PC-9 (cell line): ENCODE results near the gene FCRL6. TPM values are rescaled to one million over a fixed set of nuclear protein-coding genes. Genes with fewer than 3 reads are reported as not detected.

Experiments
- BruUV-seq: library from RNA; stranded (reverse); fragments of 400-500 nt; replicated peaks from 2 replicates; lab custom pipeline; 2021; lab: Mats Ljungman, UMichigan
- CTCF ChIA-PET: fragments of 300-600 bp; sonication (Branson Sonifier 250); formaldehyde crosslinking; loops from one replicate; lab custom pipeline; 2022; ENCODE audit warnings: antibody characterized with exemption; lab: Charles Lee
- POLR2A ChIA-PET: fragments of 300-600 bp; sonication (Branson Sonifier 250); formaldehyde crosslinking; loops from one replicate; lab custom pipeline; 2022; ENCODE audit warnings: antibody characterized with exemption; ENCODE audit not compliant: unreplicated experiment; lab: Charles Lee
- DNase-seq, 2 experiments: peaks; one replicate each; pipeline versions ENCODE4 v3.0.0 to v3.0.0-alpha.2; 2015 to 2022; ENCODE audit warnings: mixed read lengths in 1 of 2
- H2AFZ ChIP-seq: fragments of 200-600 bp; sonication (generic); 2 replicates; pipeline ENCODE4 v1.8.1; 2017; ENCODE audit warnings: antibody characterized with exemption
- H3F3A ChIP-seq: fragments of 200-600 bp; sonication (generic); 2 replicates; pipeline ENCODE4 v1.8.1; 2017; ENCODE audit warnings: antibody characterized with exemption, mild to moderate bottlenecking, low read depth; ENCODE audit not compliant: insufficient read depth
- H3K27ac ChIP-seq: fragments of 200-600 bp; sonication (generic); 2 replicates; pipeline ENCODE4 v1.6.1; 2016; ENCODE audit warnings: mixed run types
- H3K27me3 ChIP-seq: fragments of 200-600 bp; sonication (generic); 2 replicates; pipeline ENCODE4 v1.6.1; 2016; ENCODE audit warnings: low read depth, mixed run types; ENCODE audit not compliant: insufficient read depth
- H3K36me3 ChIP-seq: fragments of 200-600 bp; sonication (generic); 2 replicates; pipeline ENCODE4 v1.6.1; 2016; ENCODE audit warnings: low read depth, mixed run types
- H3K4me1 ChIP-seq: fragments of 200-600 bp; sonication (generic); replicated peaks from 2 replicates; pipeline ENCODE4 v1.6.1; 2016; ENCODE audit warnings: mixed run types; ENCODE audit not compliant: insufficient read depth
- H3K4me2 ChIP-seq: fragments of 200-600 bp; sonication (generic); 2 replicates; pipeline ENCODE4 v1.6.1; 2017; ENCODE audit warnings: mixed run types
- H3K4me3 ChIP-seq: fragments of 200-600 bp; sonication (generic); 2 replicates; pipeline ENCODE4 v1.6.1; 2016; ENCODE audit warnings: mixed run types
- H3K79me2 ChIP-seq: fragments of 200-600 bp; sonication (generic); 2 replicates; pipeline ENCODE4 v1.6.1; 2017; ENCODE audit warnings: low read depth, mixed run types
- H3K9me2 ChIP-seq: fragments of 200-600 bp; sonication (generic); 2 replicates; pipeline ENCODE4 v1.8.1; 2017; ENCODE audit warnings: mild to moderate bottlenecking; ENCODE audit not compliant: insufficient read depth
- H3K9me3 ChIP-seq: fragments of 200-600 bp; sonication (generic); 2 replicates; pipeline ENCODE4 v1.8.1; 2016; ENCODE audit warnings: low read depth; ENCODE audit not compliant: insufficient read depth
- H4K20me1 ChIP-seq: fragments of 200-600 bp; sonication (generic); 2 replicates; pipeline ENCODE4 v1.8.1; 2017; ENCODE audit not compliant: insufficient read depth
- CTCF ChIP-seq: fragments of 200-600 bp; sonication (generic); conservative IDR thresholded peaks from 2 replicates; pipeline ENCODE4 v1.6.1; 2017; ENCODE audit warnings: mixed run types, antibody characterized with exemption, mild to moderate bottlenecking, moderate library complexity
- EZH2 ChIP-seq: fragments of 200-600 bp; sonication (generic); IDR thresholded peaks from 2 replicates; pipeline ENCODE4 v1.8.0; 2017; ENCODE audit warnings: antibody characterized with exemption, low read depth
- intact Hi-C: fragments of 100-400 bp; cut with micrococcal nuclease; formaldehyde crosslinking; loops from one replicate; pipeline ENCODE4 v1.10.0; 2022; ENCODE audit not compliant: unreplicated experiment
- total RNA-seq: library from RNA; stranded (reverse); gene quantifications from 2 replicates; pipeline ENCODE4 v1.2.3, GENCODE V29; 2021

Gene FCRL6
- total RNA-seq, 1 experiment from 2014 or later = not detected

- H3K36me3 ChIP-seq = no peaks in the 10 kb centered on the region
- H3K79me2 ChIP-seq = no peaks in the 10 kb centered on the region
- H3F3A ChIP-seq = peaks cover 1% of the 10 kb centered on the region; the same call in 1 of the 2 replicates
- no peak overlapping the region for H3K27ac ChIP-seq
- H3K27me3 ChIP-seq = no peaks in the 10 kb centered on the region
- no peak overlapping the region for H3K4me2 ChIP-seq
- H3K4me1 ChIP-seq = no peaks in the 10 kb centered on the region
- no peak for DNase-seq
- H3K4me3 ChIP-seq = no peak overlapping the region
- intact Hi-C loops = no loop called here
- TF ChIP-seq CTCF (no peak), EZH2 (no peak)
- H3K9me3 ChIP-seq = no peaks in the 10 kb centered on the region
- no peak overlapping the region for H2AFZ ChIP-seq
- POLR2A ChIA-PET = no interaction called here
- H4K20me1 ChIP-seq = no peaks in the 10 kb centered on the region
- BruUV-seq = no TSS peak
- no peaks in the 10 kb centered on the region for H3K9me2 ChIP-seq
- CTCF ChIA-PET = interaction anchor here (0.7 kb wide), 1 partner anchor 144 kb away, joined by 5 read pairs; no protein-coding TSS in a partner anchor
Measured at GRCh38 chr1:159862031-159862430, 59.9 kb downstream of the FCRL6 start.

GRCh38 chr1:159862557-159862956, 60.4 kb downstream of the FCRL6 start, which contains the start of gene VSIG8:
Gene VSIG8 (minus strand): TSS chr1:159862657. CDS start chr1:159862521, 136 bp downstream.
- Histone ChIP-seq H3K27me3 (no peaks in the 10 kb centered on the region), H3K9me3 (no peaks in the 10 kb centered on the region), H3K4me2 (no peak within 1 kb of the TSS), H4K20me1 (no peaks in the 10 kb centered on the region), H3K4me1 (no peaks in the 10 kb centered on the region), H3K4me3 (no peak within 1 kb of the TSS), H3K27ac (no peak within 1 kb of the TSS), H2AFZ (no peak within 1 kb of the TSS), H3K9me2 (no peaks in the 10 kb centered on the region), H3K36me3 (no peaks in the 10 kb centered on the region), H3K79me2 (no peaks in the 10 kb centered on the region), H3F3A (no peaks in the 10 kb centered on the region)
- intact Hi-C loops = no loop called here
- ChIA-PET CTCF (no interaction called here), POLR2A (no interaction called here)
- no TSS peak for BruUV-seq
- TF ChIP-seq EZH2 (no peak), CTCF (no peak)
- DNase-seq = no peak

GRCh38 chr1:159864262-159864661, 62.1 kb downstream of the FCRL6 start:
- no peaks in the 10 kb centered on the region for H3K27me3 ChIP-seq
- no peak overlapping the region for H2AFZ ChIP-seq
- H3F3A ChIP-seq = no peaks in the 10 kb centered on the region
- ChIA-PET POLR2A (no interaction called here), CTCF (no interaction called here)
- no peak overlapping the region for H3K4me3 ChIP-seq
- no peaks in the 10 kb centered on the region for H3K9me2 ChIP-seq
- no peak overlapping the region for H3K4me2 ChIP-seq
- no peak overlapping the region for H3K27ac ChIP-seq
- no TSS peak for BruUV-seq
- intact Hi-C loops = no loop called here
- H3K79me2 ChIP-seq = no peaks in the 10 kb centered on the region
- H3K9me3 ChIP-seq = no peaks in the 10 kb centered on the region
- no peaks in the 10 kb centered on the region for H3K36me3 ChIP-seq
- H3K4me1 ChIP-seq = peaks cover 8% of the 10 kb centered on the region
- H4K20me1 ChIP-seq = no peaks in the 10 kb centered on the region
- no peak for DNase-seq
- TF ChIP-seq EZH2 (no peak), CTCF (no peak)

Other genes with a start within 250 kb of the FCRL6 start
- gene APCS, start 214.5 kb upstream of the FCRL6 start, total RNA-seq = not detected in 2 replicates
- gene CRP, start 87.8 kb upstream of the FCRL6 start, total RNA-seq = not detected in 2 replicates
- 33.1 and 50.4 TPM in 2 replicates for gene DUSP23, start 21.4 kb upstream of the FCRL6 start, total RNA-seq
- gene SLAMF8, start 24.5 kb downstream of the FCRL6 start, total RNA-seq = not detected in 2 replicates
- gene VSIG8, start 60.3 kb downstream of the FCRL6 start, total RNA-seq = not detected in 2 replicates
- gene CFAP45, start 97.8 kb downstream of the FCRL6 start, total RNA-seq = 8.2 and 9.3 TPM in 2 replicates
- gene TAGLN2, start 123.1 kb downstream of the FCRL6 start, total RNA-seq = 473 and 481 TPM in 2 replicates
- 22.9 and 23.4 TPM in 2 replicates for gene IGSF9, start 143.3 kb downstream of the FCRL6 start, total RNA-seq
- 0.58 and 0.94 TPM in 2 replicates for gene SLAMF9, start 151.9 kb downstream of the FCRL6 start, total RNA-seq
- 3.3 and 4.0 TPM in 2 replicates for gene PIGM, start 229.6 kb downstream of the FCRL6 start, total RNA-seq